VCaP (cell line): Measurements from ENCODE around the gene PDIA6.

ENCODE experiments used
- H3K27ac ChIP-seq: fragments of 450-650 bp; 2 replicates; pipeline ENCODE4 v1.5.1; 2017
- CTCF ChIP-seq: fragments of 450-650 bp; conservative IDR thresholded peaks from 2 replicates; pipeline ENCODE4 v1.5.1; 2017; ENCODE audit warnings: mild to moderate bottlenecking, moderate library complexity

The PDIA6 gene

GRCh38 chr2:10753876-10754275 lies 58.7 kb downstream of the PDIA6 start:
- TF ChIP-seq CTCF: no peak
- no peak overlapping the region for H3K27ac ChIP-seq

GRCh38 chr2:10753156-10753555 lies 59.4 kb downstream of the PDIA6 start:
- no peak for TF ChIP-seq CTCF
- no peak overlapping the region for H3K27ac ChIP-seq

- H3K27ac ChIP-seq: no peak overlapping the region
- no peak for TF ChIP-seq CTCF
Measured at GRCh38 chr2:10752236-10752635, 60.3 kb downstream of the PDIA6 start.

GRCh38 chr2:10750610-10751009 lies 62.0 kb downstream of the PDIA6 start:
- no peak overlapping the region for H3K27ac ChIP-seq
- TF ChIP-seq CTCF: no peak

- no peak for TF ChIP-seq CTCF
- H3K27ac ChIP-seq: no peak overlapping the region
Measured at GRCh38 chr2:10742666-10743065, 69.9 kb downstream of the PDIA6 start.

GRCh38 chr2:10741139-10741538 lies 71.4 kb downstream of the PDIA6 start:
- TF ChIP-seq CTCF: no peak
- H3K27ac ChIP-seq: no peak overlapping the region

GRCh38 chr2:10740226-10740625 lies 72.4 kb downstream of the PDIA6 start:
- TF ChIP-seq CTCF: no peak
- H3K27ac ChIP-seq: no peak overlapping the region

- H3K27ac ChIP-seq: no peak overlapping the region
- no peak for TF ChIP-seq CTCF
Measured at GRCh38 chr2:10738192-10738591, 74.4 kb downstream of the PDIA6 start.
